Midbrain (tissue), 1 donor: ENCODE results near the gene GRB2.
A peak's percentile ranks its signal among the peaks of the same experiment; 100 is the strongest.
"Not testable (repeated sequence)": the region's sequence is repeated elsewhere in the genome, so short reads cannot be mapped to it uniquely, and the experiment has no call there.

Experiments used
- DNase-seq: peaks from one replicate; lab custom pipeline; 2025; lab: John Stamatoyannopoulos, UW

Gene GRB2

GRCh38 chr17:75405365-75406221 is at the start of gene GRB2:
Gene GRB2, minus strand, starts transcription at chr17:75405678. Its CDS starts 12,050 bp downstream, at chr17:75393628.
- peak; percentile 97 for DNase-seq

- not testable (repeated sequence) for DNase-seq
These were observed 49.2 kb upstream of the GRB2 start for GRCh38 chr17:75454672-75455071.

- DNase-seq = no peak
These were observed 48.7 kb upstream of the GRB2 start for GRCh38 chr17:75454193-75454592.

- DNase-seq = no peak
These were observed 44.8 kb upstream of the GRB2 start for GRCh38 chr17:75450270-75450669.

GRCh38 chr17:75447951-75448856 is 42.7 kb upstream of the GRB2 start:
- DNase-seq = no peak

GRCh38 chr17:75445896-75446295 is 40.4 kb upstream of the GRB2 start:
- DNase-seq = not testable (repeated sequence)

- DNase-seq = no peak
These were observed 39.8 kb upstream of the GRB2 start for GRCh38 chr17:75445296-75445695.

GRCh38 chr17:75442168-75443103 is 37.0 kb upstream of the GRB2 start:
- no peak for DNase-seq

GRCh38 chr17:75440738-75441448 is 35.4 kb upstream of the GRB2 start:
- no peak for DNase-seq

GRCh38 chr17:75439287-75439686 is 33.8 kb upstream of the GRB2 start:
- no peak for DNase-seq

- DNase-seq = not testable (repeated sequence)
These were observed 31.9 kb upstream of the GRB2 start for GRCh38 chr17:75437404-75437803.

- DNase-seq = not testable (repeated sequence)
These were observed 29.0 kb upstream of the GRB2 start for GRCh38 chr17:75434433-75434832.

GRCh38 chr17:75433218-75433783 is 27.8 kb upstream of the GRB2 start:
- DNase-seq = no peak

- no peak for DNase-seq
These were observed 24.9 kb upstream of the GRB2 start for GRCh38 chr17:75430159-75430974.

- no peak for DNase-seq
These were observed 23.3 kb upstream of the GRB2 start for GRCh38 chr17:75428543-75429469.

GRCh38 chr17:75418531-75418930 is 13.1 kb upstream of the GRB2 start:
- DNase-seq = no peak

GRCh38 chr17:75417054-75417580 is 11.6 kb upstream of the GRB2 start:
- no peak for DNase-seq

GRCh38 chr17:75416006-75416405 is 10.5 kb upstream of the GRB2 start:
- DNase-seq = no peak
